Activated T-helper 2 cell treated with anti-CD3 and anti-CD28 coated beads, Interferon-gamma antibody, Interleukin-2, Interleukin-4, amounts not matched to agents 10 μg/mL and 5 μg/mL and 100 μg/mL, durations not matched to agents 14 hours and 24 hours and 36 hours (primary cell): ENCODE measurements around the gene ACACA. TPM values are rescaled to one million over a fixed set of nuclear protein-coding genes. Genes with fewer than 3 reads are reported as not detected.

Experiments used
- DNase-seq: peaks from one replicate; pipeline ENCODE4 v3.0.0; 2021; ENCODE audit warnings: low spot score
- H3K27ac Mint-ChIP-seq: one replicate; pipeline ENCODE4 v1.8.0; 2021; ENCODE audit warnings: mixed read lengths
- H3K27me3 Mint-ChIP-seq: one replicate; pipeline ENCODE4 v1.8.0; 2021; ENCODE audit warnings: low read depth, mixed read lengths
- H3K36me3 Mint-ChIP-seq: one replicate; pipeline ENCODE4 v1.8.0; 2021; ENCODE audit warnings: low read depth, mixed read lengths
- H3K4me1 Mint-ChIP-seq: one replicate; pipeline ENCODE4 v1.8.0; 2021; ENCODE audit warnings: low read depth, mixed read lengths
- H3K4me3 Mint-ChIP-seq: one replicate; pipeline ENCODE4 v1.8.0; 2021; ENCODE audit warnings: low read depth, mild to moderate bottlenecking, moderate library complexity, mixed read lengths
- H3K9me3 Mint-ChIP-seq: one replicate; pipeline ENCODE4 v1.8.0; 2021; ENCODE audit warnings: mixed read lengths
- intact Hi-C: fragments of 100-400 bp; cut with micrococcal nuclease; formaldehyde crosslinking; loops from one replicate; pipeline ENCODE4 v1.15.1; 2023
- total RNA-seq: library from RNA; stranded (reverse); gene quantifications from 2 replicates; pipeline ENCODE4 v1.2.3, GENCODE V29; 2022

The ACACA gene
- total RNA-seq, 1 donor from 2014 or later = 109 TPM

DNA sequence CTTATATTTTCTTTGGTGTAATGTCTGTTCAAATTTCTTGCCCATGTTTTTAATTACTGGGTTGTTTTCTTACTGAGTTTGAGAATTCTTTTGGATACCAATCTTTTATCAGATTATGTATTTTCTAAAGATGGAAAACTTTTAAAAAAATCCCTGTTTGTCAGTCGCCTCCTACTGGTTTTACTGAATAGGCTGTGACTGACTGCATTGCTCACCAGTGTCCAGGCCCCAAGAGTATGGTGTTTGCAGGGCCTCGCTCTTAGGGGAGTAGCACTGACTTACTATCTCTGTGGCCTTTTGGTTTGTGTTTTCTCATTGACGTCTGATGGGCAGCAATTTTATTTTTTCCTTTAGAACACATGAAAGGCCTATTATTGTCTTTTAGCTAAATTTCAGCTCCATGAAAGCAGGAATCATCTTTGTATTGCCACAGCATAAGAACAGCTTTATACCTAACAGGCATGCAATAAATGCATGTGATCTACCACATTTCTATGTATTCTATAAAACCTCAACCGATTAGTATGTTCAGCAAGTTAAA is 269.5 kb downstream of the ACACA start:
- intact Hi-C loops = no loop called here
- H3K36me3 Mint-ChIP-seq = peaks cover 19% of the 10 kb centered on the region
- H3K27me3 Mint-ChIP-seq = no peaks in the 10 kb centered on the region
- no peak for DNase-seq
- no peaks in the 10 kb centered on the region for H3K9me3 Mint-ChIP-seq
- peaks cover 7% of the 10 kb centered on the region for H3K4me1 Mint-ChIP-seq
- no peak overlapping the region for H3K27ac Mint-ChIP-seq
- H3K4me3 Mint-ChIP-seq = no peak overlapping the region

DNA sequence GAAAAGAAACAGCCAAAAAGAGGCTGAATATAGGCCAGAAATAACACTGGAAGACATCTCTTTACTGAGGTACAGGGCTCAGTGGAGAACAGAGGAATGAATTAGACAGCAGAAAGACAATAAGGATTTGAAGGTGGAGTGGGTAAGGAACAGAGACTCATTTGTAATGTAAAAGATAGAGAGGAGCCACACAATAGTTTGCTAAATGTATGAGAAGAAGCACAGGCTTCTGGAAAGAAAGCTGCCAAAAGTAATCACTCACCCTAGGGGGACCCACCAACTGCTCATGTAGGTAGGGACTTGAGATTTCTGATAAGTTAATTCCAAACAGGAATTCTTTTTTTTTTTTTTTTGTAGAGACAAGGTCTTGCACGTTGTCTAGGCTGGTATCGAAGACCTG is 271.1 kb downstream of the ACACA start:
- Mint-ChIP-seq H3K27ac (no peak overlapping the region), H3K4me3 (no peak overlapping the region), H3K9me3 (no peaks in the 10 kb centered on the region), H3K36me3 (peaks cover 21% of the 10 kb centered on the region), H3K27me3 (no peaks in the 10 kb centered on the region), H3K4me1 (peaks cover 7% of the 10 kb centered on the region)
- intact Hi-C loops = no loop called here
- DNase-seq = no peak

DNA sequence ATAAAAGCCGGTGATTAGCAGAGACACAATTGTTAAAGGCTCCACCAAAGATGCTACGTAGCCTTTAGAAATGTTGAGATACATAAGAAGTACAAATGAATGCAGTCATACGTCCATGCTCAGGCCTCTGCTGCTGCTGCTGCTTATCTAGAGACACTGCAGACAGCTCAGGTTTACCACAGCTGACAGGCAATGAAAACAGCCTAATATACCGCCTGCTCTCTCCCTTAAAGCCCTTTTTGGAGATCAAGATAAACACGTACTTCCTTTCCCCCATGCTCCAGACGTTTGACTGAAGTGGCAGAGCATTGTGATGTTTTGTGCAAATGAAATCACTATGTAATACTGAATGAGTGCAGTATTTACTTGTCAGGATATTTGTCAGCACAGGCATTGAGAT is 272.6 kb downstream of the ACACA start:
- no peak for DNase-seq
- Mint-ChIP-seq H3K9me3 (no peaks in the 10 kb centered on the region), H3K4me3 (no peak overlapping the region), H3K36me3 (peaks cover 25% of the 10 kb centered on the region), H3K27me3 (no peaks in the 10 kb centered on the region), H3K4me1 (peaks cover 7% of the 10 kb centered on the region), H3K27ac (no peak overlapping the region)
- intact Hi-C loops = no loop called here

DNA sequence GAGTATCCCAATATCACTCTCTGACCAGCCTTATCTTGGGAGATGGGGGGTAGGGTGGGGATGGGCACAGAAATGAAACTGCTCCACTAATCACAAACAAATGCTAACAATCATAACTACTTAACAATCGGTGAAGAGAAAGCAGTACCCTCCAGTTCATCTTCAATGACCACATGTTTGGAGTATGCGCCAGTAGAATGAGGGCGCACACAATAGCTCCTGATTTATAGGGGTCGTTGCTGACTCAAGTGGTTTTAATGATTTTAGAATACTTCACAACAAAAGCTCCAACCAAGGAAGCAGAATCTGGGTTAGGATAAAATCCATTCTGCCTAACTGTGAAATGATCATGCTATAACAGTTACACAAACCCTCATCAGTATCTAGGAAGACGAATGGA is 273.5 kb downstream of the ACACA start:
- peaks cover 7% of the 10 kb centered on the region for H3K4me1 Mint-ChIP-seq
- H3K27me3 Mint-ChIP-seq = no peaks in the 10 kb centered on the region
- intact Hi-C loops = no loop called here
- no peak for DNase-seq
- no peak overlapping the region for H3K27ac Mint-ChIP-seq
- no peaks in the 10 kb centered on the region for H3K9me3 Mint-ChIP-seq
- H3K36me3 Mint-ChIP-seq = peaks cover 21% of the 10 kb centered on the region
- H3K4me3 Mint-ChIP-seq = no peak overlapping the region

DNA sequence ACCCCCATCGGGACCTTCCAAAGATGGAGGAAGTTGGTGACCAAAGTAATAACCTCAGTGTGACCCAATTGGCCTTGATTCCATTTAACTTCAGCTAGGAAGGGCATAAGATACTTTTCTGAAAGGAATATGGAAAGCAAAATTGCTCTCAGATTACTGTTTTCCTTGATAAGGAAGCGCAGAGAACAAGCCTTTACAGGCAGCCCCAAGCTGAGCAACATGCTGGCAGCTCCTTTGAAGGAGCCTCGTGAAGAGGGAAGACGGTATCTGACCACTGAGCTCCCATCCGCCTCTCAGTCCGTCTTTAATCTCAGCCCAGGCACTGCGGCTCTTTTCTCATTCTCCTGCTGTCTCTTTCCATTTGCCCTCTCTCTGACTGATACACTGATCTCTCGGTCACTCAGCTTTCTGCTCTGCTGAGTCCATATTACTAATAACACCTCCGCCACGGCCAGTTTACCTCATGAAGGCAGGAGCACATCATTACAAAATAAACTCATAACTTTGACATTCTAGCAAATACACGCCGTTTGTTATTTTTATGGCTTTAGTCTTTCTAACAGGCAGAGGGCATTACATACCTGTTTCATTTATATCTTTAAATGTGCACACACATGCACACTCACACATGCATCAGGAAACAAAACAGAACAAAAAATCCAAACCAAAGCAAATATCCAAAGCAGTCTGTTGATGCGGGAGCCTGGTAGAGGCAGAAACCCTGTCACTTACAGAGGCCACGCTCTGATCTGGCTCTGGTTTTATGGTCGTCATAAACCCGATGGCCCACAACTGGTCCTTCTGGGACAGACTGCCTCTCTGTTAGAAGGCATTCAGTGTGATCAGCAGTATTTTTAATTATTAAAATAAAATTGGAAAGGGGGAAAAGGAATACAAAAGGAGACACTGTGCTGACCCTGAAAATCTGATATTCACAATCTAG is 274.7 kb downstream of the ACACA start:
- no peak for DNase-seq
- no peak overlapping the region for H3K27ac Mint-ChIP-seq
- H3K9me3 Mint-ChIP-seq = no peaks in the 10 kb centered on the region
- H3K4me1 Mint-ChIP-seq = peaks cover 7% of the 10 kb centered on the region
- H3K36me3 Mint-ChIP-seq = peaks cover 21% of the 10 kb centered on the region
- intact Hi-C loops = no loop called here
- H3K27me3 Mint-ChIP-seq = no peaks in the 10 kb centered on the region
- no peak overlapping the region for H3K4me3 Mint-ChIP-seq

DNA sequence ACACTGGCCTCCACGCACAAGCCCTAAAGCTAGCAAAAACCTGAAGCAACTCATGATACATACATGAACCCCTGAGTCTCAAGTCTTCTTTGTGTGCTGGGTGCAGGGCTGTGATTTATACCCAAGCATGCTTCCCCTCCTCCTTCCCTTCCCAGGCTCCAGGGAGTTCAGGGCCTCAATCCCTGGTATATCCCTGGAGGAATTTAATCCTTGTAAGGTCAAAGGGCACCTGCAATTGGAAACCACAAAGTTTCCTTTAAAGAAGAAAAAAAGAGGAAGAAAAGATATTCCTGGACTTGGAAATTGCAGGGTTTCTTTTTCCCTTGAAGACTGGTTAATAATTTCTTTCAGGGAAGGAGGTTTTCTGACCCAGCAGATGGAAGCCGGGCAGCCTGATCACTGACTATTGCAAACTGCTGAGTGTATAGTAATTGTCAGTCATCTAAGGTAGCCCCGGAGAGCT is 275.6 kb downstream of the ACACA start:
- Mint-ChIP-seq H3K4me1 (peaks cover 7% of the 10 kb centered on the region), H3K9me3 (no peaks in the 10 kb centered on the region), H3K36me3 (peaks cover 29% of the 10 kb centered on the region), H3K4me3 (no peak overlapping the region), H3K27ac (no peak overlapping the region), H3K27me3 (no peaks in the 10 kb centered on the region)
- intact Hi-C loops = no loop called here
- no peak for DNase-seq

DNA sequence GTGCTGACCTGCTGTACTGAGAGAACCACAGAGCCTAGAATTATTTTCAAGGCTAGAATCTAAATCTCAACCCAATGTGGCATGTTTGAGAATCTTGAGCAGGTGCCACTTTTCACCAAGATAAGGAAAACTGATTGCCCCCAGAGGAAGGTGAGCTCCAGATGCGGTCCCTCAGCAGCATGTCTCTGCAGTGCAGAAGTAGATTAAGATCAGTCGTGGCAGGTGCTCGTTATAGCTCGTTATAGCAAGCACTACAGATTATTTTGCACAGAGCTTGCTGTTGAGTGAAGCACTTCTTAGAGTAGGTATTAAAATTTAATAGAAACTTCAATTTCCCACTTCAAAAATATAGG is 281.8 kb downstream of the ACACA start:
- DNase-seq = no peak
- H3K27me3 Mint-ChIP-seq = no peaks in the 10 kb centered on the region
- H3K27ac Mint-ChIP-seq = no peak overlapping the region
- H3K4me3 Mint-ChIP-seq = no peak overlapping the region
- no peaks in the 10 kb centered on the region for H3K4me1 Mint-ChIP-seq
- intact Hi-C loops = loop anchor here (10.0 kb wide), 1 partner anchor 70 kb away; no protein-coding TSS in a partner anchor
- H3K9me3 Mint-ChIP-seq = no peaks in the 10 kb centered on the region
- peaks cover 50% of the 10 kb centered on the region for H3K36me3 Mint-ChIP-seq

DNA sequence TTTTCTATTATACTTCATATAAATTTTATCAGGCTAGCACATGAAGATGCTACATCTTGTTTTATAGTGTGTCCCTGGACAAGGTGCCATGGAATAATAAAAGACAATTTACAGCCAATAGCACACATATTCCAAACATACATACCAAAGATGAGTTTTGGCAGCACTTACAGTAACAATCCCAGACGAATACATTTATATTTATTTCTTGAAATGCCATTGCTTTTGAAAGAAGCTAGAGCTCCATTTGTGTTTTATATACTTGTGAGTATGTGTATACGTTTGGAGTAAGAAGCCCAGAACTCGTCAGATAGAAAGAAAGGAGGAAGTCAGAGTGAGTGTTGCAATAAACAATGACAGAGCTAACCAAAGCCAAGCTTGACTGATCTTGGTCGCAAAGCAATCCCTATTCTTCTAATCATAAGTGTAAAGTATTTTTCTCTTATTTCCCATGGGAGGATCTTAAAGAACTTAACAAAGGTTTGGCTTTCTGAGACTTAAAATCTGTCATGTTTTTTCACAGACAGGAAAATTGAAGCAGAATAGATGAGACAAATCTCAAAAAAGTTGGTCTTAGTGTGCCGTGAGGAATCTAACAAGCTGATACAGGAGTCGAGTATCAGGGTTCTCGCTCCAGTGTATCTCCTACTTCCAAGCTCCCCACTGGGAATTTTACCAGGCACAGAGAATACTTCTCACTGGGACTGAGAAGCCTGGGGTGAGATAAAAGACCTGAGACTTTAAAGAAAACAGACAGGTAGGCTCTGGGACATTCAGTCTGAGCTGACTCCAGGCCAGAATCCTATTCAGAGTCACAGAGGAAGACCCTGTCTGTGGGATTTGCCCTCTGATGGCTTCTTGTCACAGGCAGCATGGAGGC is 282.5 kb downstream of the ACACA start:
- Mint-ChIP-seq H3K36me3 (peaks cover 49% of the 10 kb centered on the region), H3K4me1 (no peaks in the 10 kb centered on the region), H3K9me3 (no peaks in the 10 kb centered on the region), H3K4me3 (no peak overlapping the region), H3K27me3 (no peaks in the 10 kb centered on the region), H3K27ac (no peak overlapping the region)
- intact Hi-C loops = loop anchor here (10.0 kb wide), 1 partner anchor 71 kb away; no protein-coding TSS in a partner anchor
- no peak for DNase-seq

DNA sequence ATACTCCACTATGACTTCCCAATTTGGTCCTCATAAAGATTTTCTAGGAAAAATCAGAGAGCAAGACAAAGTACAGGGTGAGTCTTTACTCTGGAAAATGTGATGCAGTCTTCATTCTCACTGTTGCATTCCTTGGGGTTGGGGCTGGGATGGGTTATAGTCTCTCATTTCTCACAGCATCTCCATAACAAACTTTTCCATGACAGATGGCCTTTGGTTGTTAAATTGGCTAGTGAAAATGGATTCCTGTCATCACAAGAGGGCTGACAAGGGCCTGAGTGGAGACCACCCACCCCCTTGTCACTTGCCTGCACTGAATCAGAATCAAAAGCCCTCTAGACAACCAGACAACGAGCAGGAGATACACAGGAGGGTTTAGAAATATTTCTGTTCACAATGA is 283.2 kb downstream of the ACACA start:
- intact Hi-C loops = loop anchor here (10.0 kb wide), 1 partner anchor 71 kb away; no protein-coding TSS in a partner anchor
- no peaks in the 10 kb centered on the region for H3K4me1 Mint-ChIP-seq
- no peaks in the 10 kb centered on the region for H3K9me3 Mint-ChIP-seq
- H3K36me3 Mint-ChIP-seq = peaks cover 53% of the 10 kb centered on the region
- H3K27ac Mint-ChIP-seq = no peak overlapping the region
- DNase-seq = no peak
- H3K27me3 Mint-ChIP-seq = no peaks in the 10 kb centered on the region
- no peak overlapping the region for H3K4me3 Mint-ChIP-seq

DNA sequence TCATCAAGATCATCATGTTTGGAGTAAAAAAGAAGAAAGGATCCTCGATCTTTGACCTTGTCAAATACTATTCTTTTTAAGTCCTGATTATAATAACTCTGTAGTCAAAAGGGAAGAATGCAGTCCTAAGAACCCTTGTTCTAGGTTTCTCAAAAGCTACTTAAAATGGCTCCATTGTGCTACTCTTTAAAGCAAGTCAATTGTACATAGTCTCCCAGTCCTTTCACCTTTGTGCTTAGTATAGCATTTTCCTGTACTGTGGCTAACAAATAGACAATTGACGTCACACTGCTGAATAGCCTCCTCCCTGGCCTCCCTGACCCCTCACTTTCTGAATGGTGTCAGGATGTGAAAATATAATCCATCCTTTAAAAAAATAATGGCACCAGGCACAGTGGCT is 285.0 kb downstream of the ACACA start:
- no peak for DNase-seq
- H3K4me1 Mint-ChIP-seq = no peaks in the 10 kb centered on the region
- intact Hi-C loops = loop anchor here (10.0 kb wide), 1 partner anchor 73 kb away; no protein-coding TSS in a partner anchor
- H3K4me3 Mint-ChIP-seq = no peak overlapping the region
- H3K27ac Mint-ChIP-seq = no peak overlapping the region
- peaks cover 51% of the 10 kb centered on the region for H3K36me3 Mint-ChIP-seq
- no peaks in the 10 kb centered on the region for H3K9me3 Mint-ChIP-seq
- H3K27me3 Mint-ChIP-seq = no peaks in the 10 kb centered on the region

DNA sequence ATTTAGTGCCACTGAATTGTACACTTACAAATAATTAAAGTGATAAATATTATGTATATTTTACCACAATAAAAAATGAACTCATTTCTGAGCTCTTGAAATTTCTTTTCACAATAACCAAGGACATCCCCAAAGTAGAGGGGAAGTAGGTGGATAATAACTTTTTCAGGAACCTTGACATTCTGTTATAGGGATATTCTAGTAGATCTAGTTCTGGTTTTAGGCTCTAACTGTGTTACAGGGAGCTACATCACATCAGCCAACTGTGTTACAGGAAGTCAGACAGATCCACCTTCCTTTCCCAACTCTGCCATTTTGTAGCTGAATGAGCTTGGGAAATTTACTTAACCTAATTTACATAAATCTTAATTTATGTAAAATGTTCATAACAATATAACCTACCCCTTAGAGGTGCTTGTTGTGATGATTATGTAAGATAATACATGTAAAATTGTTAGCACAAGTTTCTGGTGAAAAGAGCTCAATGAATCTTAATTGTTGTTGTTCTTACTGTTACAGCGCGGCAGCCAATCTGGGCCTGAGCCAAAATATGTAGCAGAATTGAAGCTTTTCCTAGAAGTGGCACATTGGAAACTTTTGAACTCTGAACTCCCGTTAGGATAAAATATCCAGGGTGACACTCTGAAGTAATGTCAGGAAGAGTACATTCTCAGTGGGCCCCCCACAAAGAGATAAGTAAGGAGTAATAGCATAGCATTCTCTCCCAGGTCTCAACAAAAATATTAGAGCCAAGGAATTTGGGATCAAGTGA is 288.1 kb downstream of the ACACA start:
- Mint-ChIP-seq H3K4me3 (no peak overlapping the region), H3K27ac (no peak overlapping the region), H3K4me1 (no peaks in the 10 kb centered on the region), H3K9me3 (no peaks in the 10 kb centered on the region), H3K36me3 (peaks cover 38% of the 10 kb centered on the region), H3K27me3 (no peaks in the 10 kb centered on the region)
- intact Hi-C loops = no loop called here
- no peak for DNase-seq
